Body of pancreas (tissue), 4 donors: ENCODE data around the gene HES7.

Source experiments
- POLR2A ChIP-seq, 3 donors: fragments of 450-650 bp; IDR thresholded peaks; one replicate each; pipeline ENCODE4 v1.6.1; 2016; ENCODE audit warnings: antibody characterized with exemption in 3 of 3, mild to moderate bottlenecking in 2 of 3
- TF ChIP-seq, protein P1 (sequence below), 7 experiments: fragments of 450-650 bp in 4 of 7; fragments of 200-600 bp in 3 of 7; sonication (generic) in 3 of 7; IDR thresholded peaks; one replicate each; pipeline ENCODE4 v1.5.1; 2016 to 2019; ENCODE audit warnings: antibody characterized with exemption in 7 of 7

DNA sequence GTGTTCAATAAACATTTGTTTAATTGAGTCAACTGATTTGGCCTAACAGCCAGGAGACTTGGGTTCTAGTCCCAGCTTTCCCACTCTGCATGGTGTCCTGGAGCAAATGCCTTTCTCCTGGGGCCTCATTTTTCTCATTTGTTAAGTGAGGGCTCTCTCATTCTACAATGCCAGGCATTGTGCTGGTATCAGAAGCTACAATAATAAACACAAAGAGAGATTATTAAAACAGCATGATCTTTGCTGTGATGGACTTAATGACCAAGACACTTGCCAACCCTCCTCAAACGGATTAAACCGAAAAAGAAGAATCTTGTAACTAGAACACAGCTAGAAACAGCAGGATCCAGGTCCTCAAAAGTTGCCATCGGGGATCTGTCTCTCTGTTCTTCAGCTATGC is 43.6 kb upstream of the HES7 start:
- TF ChIP-seq, protein P1, sequence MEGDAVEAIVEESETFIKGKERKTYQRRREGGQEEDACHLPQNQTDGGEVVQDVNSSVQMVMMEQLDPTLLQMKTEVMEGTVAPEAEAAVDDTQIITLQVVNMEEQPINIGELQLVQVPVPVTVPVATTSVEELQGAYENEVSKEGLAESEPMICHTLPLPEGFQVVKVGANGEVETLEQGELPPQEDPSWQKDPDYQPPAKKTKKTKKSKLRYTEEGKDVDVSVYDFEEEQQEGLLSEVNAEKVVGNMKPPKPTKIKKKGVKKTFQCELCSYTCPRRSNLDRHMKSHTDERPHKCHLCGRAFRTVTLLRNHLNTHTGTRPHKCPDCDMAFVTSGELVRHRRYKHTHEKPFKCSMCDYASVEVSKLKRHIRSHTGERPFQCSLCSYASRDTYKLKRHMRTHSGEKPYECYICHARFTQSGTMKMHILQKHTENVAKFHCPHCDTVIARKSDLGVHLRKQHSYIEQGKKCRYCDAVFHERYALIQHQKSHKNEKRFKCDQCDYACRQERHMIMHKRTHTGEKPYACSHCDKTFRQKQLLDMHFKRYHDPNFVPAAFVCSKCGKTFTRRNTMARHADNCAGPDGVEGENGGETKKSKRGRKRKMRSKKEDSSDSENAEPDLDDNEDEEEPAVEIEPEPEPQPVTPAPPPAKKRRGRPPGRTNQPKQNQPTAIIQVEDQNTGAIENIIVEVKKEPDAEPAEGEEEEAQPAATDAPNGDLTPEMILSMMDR (IDR thresholded peaks at IDR 0.05) = no peak
- no peak for TF ChIP-seq POLR2A (IDR thresholded peaks at IDR 0.05)
